CD4-positive, alpha-beta T cell treated with Interleukin-4 for 1 hour (primary cell): ENCODE data around the gene CENPU.
"Not testable (repeated sequence)": the region's sequence is repeated elsewhere in the genome, so short reads cannot be mapped to it uniquely, and the experiment has no call there.

Experiments used
- DNase-seq, 2 donors: peaks; one replicate each; pipeline ENCODE4 v3.0.0-alpha.2; 2020 to 2022

Gene CENPU

GRCh38 chr4:184660978-184661377 is 72.9 kb downstream of the CENPU start:
- DNase-seq: no peak

- not testable (repeated sequence) for DNase-seq
Measured at GRCh38 chr4:184657820-184658219, 76.1 kb downstream of the CENPU start.

GRCh38 chr4:184657144-184657543 is 76.8 kb downstream of the CENPU start:
- no peak for DNase-seq

GRCh38 chr4:184655889-184656869 is 77.7 kb downstream of the CENPU start:
- no peak for DNase-seq

- no peak for DNase-seq
Measured at GRCh38 chr4:184653650-184654049, 80.2 kb downstream of the CENPU start.

GRCh38 chr4:184652681-184653080 is 81.2 kb downstream of the CENPU start:
- not testable (repeated sequence) for DNase-seq

- no peak for DNase-seq
Measured at GRCh38 chr4:184651899-184652298, 82.0 kb downstream of the CENPU start.

- peak in 1 of 2 donors; percentile 22 for DNase-seq
Measured at GRCh38 chr4:184649971-184650855, 83.7 kb downstream of the CENPU start.

GRCh38 chr4:184649026-184649970 is 84.6 kb downstream of the CENPU start, which contains the start of the genes CASP3 and PRIMPOL:
Gene CASP3, minus strand, starts transcription at chr4:184649447. Its CDS starts 10,994 bp downstream, at chr4:184638453.
Gene PRIMPOL, plus strand, starts transcription at chr4:184649738. Its CDS starts 7,403 bp downstream, at chr4:184657141.
- peak; percentile 96 for DNase-seq

- DNase-seq: peak; percentile 44 to 48
Measured at GRCh38 chr4:184648313-184649025, 85.4 kb downstream of the CENPU start.

GRCh38 chr4:184648054-184648312 is 85.9 kb downstream of the CENPU start:
- no peak for DNase-seq

- no peak for DNase-seq
Measured at GRCh38 chr4:184647266-184648053, 86.4 kb downstream of the CENPU start.

GRCh38 chr4:184645904-184646610 is 87.8 kb downstream of the CENPU start:
- DNase-seq: no peak

GRCh38 chr4:184644553-184645307 is 89.2 kb downstream of the CENPU start:
- DNase-seq: no peak
